Vagina (tissue), 2 donors: Measurements from ENCODE around the gene SLC1A2. TPM values are rescaled to one million over a fixed set of nuclear protein-coding genes. Genes with fewer than 3 reads are reported as not detected.

Experiments used
- DNase-seq, 2 donors: peaks; one replicate each; pipeline ENCODE4 v3.0.0-alpha.2; 2017; ENCODE audit errors: extremely low spot score in 2 of 2
- H3K27ac ChIP-seq: fragments of 200-600 bp; sonication (generic); one replicate; pipeline ENCODE4 v1.5.1; 2019
- H3K27me3 ChIP-seq: fragments of 200-600 bp; sonication (generic); one replicate; pipeline ENCODE4 v1.5.1; 2019
- H3K36me3 ChIP-seq, 2 donors: fragments of 200-600 bp; sonication (generic); one replicate each; pipeline ENCODE4 v1.5.1; 2017 to 2019
- H3K4me1 ChIP-seq: fragments of 200-600 bp; sonication (generic); one replicate; pipeline ENCODE4 v1.5.1; 2019
- H3K4me3 ChIP-seq, 2 donors: fragments of 200-600 bp; sonication (generic); 1 replicate in 1 of 2; 2 replicates in 1 of 2; pipeline ENCODE4 v1.5.1; 2016 to 2019
- H3K9me3 ChIP-seq: fragments of 200-600 bp; sonication (generic); one replicate; pipeline ENCODE4 v1.5.1; 2019
- CTCF ChIP-seq, 3 experiments: fragments of 450-650 bp in 2 of 3; fragments of 200-600 bp in 1 of 3; sonication (generic) in 1 of 3; IDR thresholded peaks; one replicate each; pipeline ENCODE4 v1.5.1; 2017 to 2019; ENCODE audit warnings: antibody characterized with exemption in 3 of 3, mild to moderate bottlenecking in 2 of 3, moderate library complexity in 2 of 3
- POLR2A ChIP-seq, 2 donors: fragments of 450-650 bp; IDR thresholded peaks; one replicate each; pipeline ENCODE4 v1.6.1; 2017; ENCODE audit warnings: antibody characterized with exemption in 2 of 2, mild to moderate bottlenecking in 2 of 2, moderate library complexity in 2 of 2
- POLR2AphosphoS5 ChIP-seq, 2 donors: sonication (generic); formaldehyde crosslinking; IDR thresholded peaks; one replicate each; pipeline ENCODE4 v1.9.0; 2017; ENCODE audit warnings: antibody characterized with exemption in 2 of 2, mild to moderate bottlenecking in 2 of 2, low read depth in 1 of 2; ENCODE audit not compliant: insufficient read depth in 1 of 2
- intact Hi-C: fragments of 100-400 bp; cut with DNase I; formaldehyde crosslinking; loops from one replicate; pipeline ENCODE4 v1.15.1; 2023
- total RNA-seq: library from RNA; depleted of rRNA; stranded (reverse); fragments of >200 nt; gene quantifications from one replicate; pipeline ENCODE4 v1.2.3, GENCODE V29; 2016

SLC1A2 gene
- total RNA-seq, 1 donor from 2014 or later: 4.7 TPM

GRCh38 chr11:35288817-35289541 is 130.4 kb downstream of the SLC1A2 start:
- peaks cover 14% of the 10 kb centered on the region for H3K4me1 ChIP-seq
- DNase-seq: no peak
- no peaks in the 10 kb centered on the region for H3K27me3 ChIP-seq
- TF ChIP-seq POLR2AphosphoS5 (IDR thresholded peaks at IDR 0.05; ENCODE audit: insufficient read depth in 1 of 2, low read depth in 1 of 2) (no peak), POLR2A (IDR thresholded peaks at IDR 0.05) (no peak), CTCF (IDR thresholded peaks at IDR 0.05) (no peak)
- intact Hi-C loops: no loop called here
- H3K27ac ChIP-seq: peak overlapping the region; percentile 25
- H3K9me3 ChIP-seq: no peaks in the 10 kb centered on the region
- H3K4me3 ChIP-seq: no peak overlapping the region
- no peaks in the 10 kb centered on the region for H3K36me3 ChIP-seq

GRCh38 chr11:35288309-35288708 is 131.0 kb downstream of the SLC1A2 start:
- Histone ChIP-seq H3K9me3 (no peaks in the 10 kb centered on the region), H3K4me3 (no peak overlapping the region), H3K36me3 (no peaks in the 10 kb centered on the region), H3K27me3 (no peaks in the 10 kb centered on the region), H3K27ac (no peak overlapping the region), H3K4me1 (peaks cover 14% of the 10 kb centered on the region)
- no peak for TF ChIP-seq POLR2AphosphoS5 (IDR thresholded peaks at IDR 0.05; ENCODE audit: insufficient read depth in 1 of 2, low read depth in 1 of 2)
- TF ChIP-seq CTCF (IDR thresholded peaks at IDR 0.05): no peak
- no peak for DNase-seq
- intact Hi-C loops: no loop called here

- H3K9me3 ChIP-seq: no peaks in the 10 kb centered on the region
- TF ChIP-seq POLR2A (IDR thresholded peaks at IDR 0.05): no peak
- no peak for TF ChIP-seq CTCF (IDR thresholded peaks at IDR 0.05)
- TF ChIP-seq POLR2AphosphoS5 (IDR thresholded peaks at IDR 0.05; ENCODE audit: insufficient read depth in 1 of 2, low read depth in 1 of 2): no peak
- H3K27me3 ChIP-seq: no peaks in the 10 kb centered on the region
- intact Hi-C loops: no loop called here
- no peaks in the 10 kb centered on the region for H3K36me3 ChIP-seq
- H3K4me1 ChIP-seq: peaks cover 18% of the 10 kb centered on the region
- H3K4me3 ChIP-seq: no peak overlapping the region
- peak overlapping the region; percentile 9 for H3K27ac ChIP-seq
- DNase-seq: no peak
Measured at GRCh38 chr11:35287344-35287890, 131.9 kb downstream of the SLC1A2 start.

GRCh38 chr11:35286126-35286525 is 133.2 kb downstream of the SLC1A2 start:
- no peaks in the 10 kb centered on the region for H3K36me3 ChIP-seq
- H3K4me3 ChIP-seq: no peak overlapping the region
- H3K27me3 ChIP-seq: no peaks in the 10 kb centered on the region
- TF ChIP-seq POLR2A (IDR thresholded peaks at IDR 0.05): no peak
- TF ChIP-seq POLR2AphosphoS5 (IDR thresholded peaks at IDR 0.05; ENCODE audit: insufficient read depth in 1 of 2, low read depth in 1 of 2): no peak
- TF ChIP-seq CTCF (IDR thresholded peaks at IDR 0.05): no peak
- intact Hi-C loops: no loop called here
- H3K27ac ChIP-seq: no peak overlapping the region
- no peak for DNase-seq
- no peaks in the 10 kb centered on the region for H3K9me3 ChIP-seq
- H3K4me1 ChIP-seq: peaks cover 29% of the 10 kb centered on the region

GRCh38 chr11:35285471-35285870 is 133.9 kb downstream of the SLC1A2 start:
- TF ChIP-seq POLR2A (IDR thresholded peaks at IDR 0.05) (no peak), POLR2AphosphoS5 (IDR thresholded peaks at IDR 0.05; ENCODE audit: insufficient read depth in 1 of 2, low read depth in 1 of 2) (no peak), CTCF (IDR thresholded peaks at IDR 0.05) (no peak)
- Histone ChIP-seq H3K36me3 (no peaks in the 10 kb centered on the region), H3K4me3 (no peak overlapping the region), H3K4me1 (peaks cover 31% of the 10 kb centered on the region), H3K27ac (no peak overlapping the region), H3K27me3 (no peaks in the 10 kb centered on the region), H3K9me3 (no peaks in the 10 kb centered on the region)
- intact Hi-C loops: no loop called here
- DNase-seq: no peak
